ENCODE measurements around the gene LHX6.

- TF ChIP-seq CTCF (IDR thresholded peaks at IDR 0.05) = no peak
- TF ChIP-seq POLR2A (IDR thresholded peaks at IDR 0.05) = no peak
Observed at GRCh38 chr9:122218935-122219855, 9.6 kb downstream of the LHX6 start.
